ENCODE measurements around the gene RAET1G. TPM values are rescaled to one million over a fixed set of nuclear protein-coding genes. Genes with fewer than 3 reads are reported as not detected.
A peak's percentile ranks its signal among the peaks of the same experiment; 100 is the strongest.
"Not testable (repeated sequence)": the region's sequence is repeated elsewhere in the genome, so short reads cannot be mapped to it uniquely, and the experiment has no call there.

The RAET1G gene
- total RNA-seq, 1 experiment from 2014 or later = 9.9 TPM

DNA sequence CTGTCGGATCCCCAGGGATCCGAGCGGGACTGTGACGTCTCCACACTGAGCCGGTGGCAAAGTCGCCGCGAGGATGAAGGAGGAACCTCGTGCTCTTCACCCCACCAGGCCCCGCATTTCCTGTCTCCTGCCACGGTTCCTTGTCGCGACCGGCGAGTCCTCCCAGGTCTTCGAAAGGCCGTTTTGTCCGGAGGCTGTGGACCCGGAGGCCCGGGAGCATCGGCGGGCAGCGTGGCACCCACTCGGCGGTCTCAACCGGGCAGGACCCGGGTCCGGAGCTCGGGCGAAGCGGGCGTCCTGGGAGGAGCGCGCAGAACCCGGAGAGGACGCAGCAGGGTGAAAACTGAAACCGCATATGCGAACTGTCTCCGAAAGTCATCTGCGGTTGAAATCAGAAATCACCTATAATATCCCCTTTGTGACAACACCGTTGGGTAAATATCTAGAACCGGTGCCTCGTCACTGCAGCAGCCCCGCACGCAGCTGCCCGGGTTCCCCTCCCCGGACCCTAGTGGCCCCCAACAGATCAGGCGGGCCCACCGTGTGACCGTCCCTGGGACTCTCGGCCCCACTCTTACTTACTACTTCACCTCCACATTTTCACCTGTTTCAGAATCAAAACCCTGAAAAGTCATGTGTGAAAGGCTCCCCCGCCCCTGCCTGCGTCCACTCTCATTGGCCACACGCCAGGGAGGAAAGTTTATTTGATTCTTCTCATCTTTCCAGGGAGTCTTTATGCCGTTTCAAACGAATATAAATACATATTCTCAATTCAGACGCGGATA, 15.8 kb upstream of the RAET1G start:
- Mint-ChIP-seq H3K9me3 (ENCODE audit: unreplicated experiment) (no peaks in the 10 kb centered on the region), H3K4me3 (ENCODE audit: unreplicated experiment) (peak overlapping the region; percentile 58), H3K4me1 (ENCODE audit: insufficient read depth, unreplicated experiment) (peaks cover 23% of the 10 kb centered on the region), H3K36me3 (ENCODE audit: insufficient read depth, unreplicated experiment) (no peaks in the 10 kb centered on the region), H3K27me3 (ENCODE audit: insufficient read depth, unreplicated experiment) (peaks cover 10% of the 10 kb centered on the region), H3K27ac (ENCODE audit: low read depth, unreplicated experiment) (no peak overlapping the region)
- intact Hi-C loops (cut with micrococcal nuclease) = loop anchor here (5.0 kb wide), 1 partner anchor 399 kb away; no protein-coding TSS in a partner anchor
- no peak for DNase-seq (ENCODE audit: unreplicated experiment)
- POLR2A ChIA-PET = no interaction called here
- CTCF ChIA-PET = no interaction called here
- TF ChIP-seq CTCF (IDR thresholded peaks at IDR 0.05; ENCODE audit: unreplicated experiment) = no peak
- no TSS peak for BruUV-seq (replicated peaks)

- H3K27me3 Mint-ChIP-seq (ENCODE audit: insufficient read depth, unreplicated experiment); POLR2A ChIA-PET; BruUV-seq (replicated peaks); DNase-seq (ENCODE audit: unreplicated experiment); H3K36me3 Mint-ChIP-seq (ENCODE audit: insufficient read depth, unreplicated experiment); CTCF ChIA-PET; H3K9me3 Mint-ChIP-seq (ENCODE audit: unreplicated experiment); H3K27ac Mint-ChIP-seq (ENCODE audit: low read depth, unreplicated experiment): not testable (repeated sequence)
- H3K4me1 Mint-ChIP-seq (ENCODE audit: insufficient read depth, unreplicated experiment) = peaks cover 23% of the 10 kb centered on the region
- peak overlapping the region; percentile 58 for H3K4me3 Mint-ChIP-seq (ENCODE audit: unreplicated experiment)
- intact Hi-C loops (cut with micrococcal nuclease) = loop anchor here (5.0 kb wide), 1 partner anchor 399 kb away; no protein-coding TSS in a partner anchor
Observed at GRCh38 chr6:149938013-149938570, 15.2 kb upstream of the RAET1G start.

- BruUV-seq (replicated peaks) = no TSS peak
- no peak for DNase-seq (ENCODE audit: unreplicated experiment)
- ChIA-PET CTCF (interaction anchor here (2.3 kb wide), 1 partner anchor 80 kb away, joined by 9 read pairs; no protein-coding TSS in a partner anchor), POLR2A (no interaction called here)
- Mint-ChIP-seq H3K4me1 (ENCODE audit: insufficient read depth, unreplicated experiment) (peaks cover 23% of the 10 kb centered on the region), H3K9me3 (ENCODE audit: unreplicated experiment) (no peaks in the 10 kb centered on the region), H3K27ac (ENCODE audit: low read depth, unreplicated experiment) (no peak overlapping the region), H3K36me3 (ENCODE audit: insufficient read depth, unreplicated experiment) (no peaks in the 10 kb centered on the region), H3K27me3 (ENCODE audit: insufficient read depth, unreplicated experiment) (peaks cover 10% of the 10 kb centered on the region), H3K4me3 (ENCODE audit: unreplicated experiment) (no peak overlapping the region)
- intact Hi-C loops (cut with micrococcal nuclease) = loop anchor here (5.0 kb wide), 1 partner anchor 401 kb away; no protein-coding TSS in a partner anchor
- no peak for TF ChIP-seq CTCF (IDR thresholded peaks at IDR 0.05; ENCODE audit: unreplicated experiment)
Observed at GRCh38 chr6:149936743-149937142, 13.8 kb upstream of the RAET1G start.

GRCh38 chr6:149935668-149936067, 12.7 kb upstream of the RAET1G start:
- TF ChIP-seq CTCF (IDR thresholded peaks at IDR 0.05; ENCODE audit: unreplicated experiment) = no peak
- CTCF ChIA-PET = interaction anchor here (0.6 to 2.3 kb wide), 9 partner anchors 77 to 679 kb away, joined by 3 to 9 read pairs (median 4); no protein-coding TSS in a partner anchor
- peaks cover 23% of the 10 kb centered on the region for H3K4me1 Mint-ChIP-seq (ENCODE audit: insufficient read depth, unreplicated experiment)
- no peaks in the 10 kb centered on the region for H3K36me3 Mint-ChIP-seq (ENCODE audit: insufficient read depth, unreplicated experiment)
- no peak overlapping the region for H3K27ac Mint-ChIP-seq (ENCODE audit: low read depth, unreplicated experiment)
- H3K4me3 Mint-ChIP-seq (ENCODE audit: unreplicated experiment) = no peak overlapping the region
- BruUV-seq (replicated peaks) = no TSS peak
- H3K27me3 Mint-ChIP-seq (ENCODE audit: insufficient read depth, unreplicated experiment) = peaks cover 11% of the 10 kb centered on the region
- no peaks in the 10 kb centered on the region for H3K9me3 Mint-ChIP-seq (ENCODE audit: unreplicated experiment)
- intact Hi-C loops (cut with micrococcal nuclease) = loop anchor here (5.0 kb wide), 1 partner anchor 402 kb away; no protein-coding TSS in a partner anchor
- POLR2A ChIA-PET = interaction anchor here (0.7 to 1.5 kb wide), 2 partner anchors 81 to 89 kb away, joined by 3 to 4 read pairs; no protein-coding TSS in a partner anchor
- no peak for DNase-seq (ENCODE audit: unreplicated experiment)
